Mucosa of descending colon (tissue), 3 donors: ENCODE data around the gene RILP. TPM values are rescaled to one million over a fixed set of nuclear protein-coding genes. Genes with fewer than 3 reads are reported as not detected.
"Not testable (repeated sequence)": the region's sequence is repeated elsewhere in the genome, so short reads cannot be mapped to it uniquely, and the experiment has no call there.

Source experiments
- ATAC-seq: fragments of 200-7000 bp; cut with Tn5 transposase; one replicate; pipeline ENCODE4 v1.9.1; 2020; ENCODE audit warnings: mild to moderate bottlenecking, moderate library complexity
- DNase-seq, 3 donors: peaks; one replicate each; pipeline ENCODE4 v3.0.0-alpha.2; 2020
- H3K36me3 ChIP-seq: fragments of 200-600 bp; one replicate; pipeline ENCODE4 v1.8.0; 2021; ENCODE audit warnings: low read depth, mild to moderate bottlenecking
- H3K4me1 ChIP-seq: fragments of 200-600 bp; one replicate; pipeline ENCODE4 v1.8.0; 2021; ENCODE audit warnings: low read depth, mild to moderate bottlenecking
- H3K4me3 ChIP-seq: fragments of 200-600 bp; one replicate; pipeline ENCODE4 v1.8.0; 2021; ENCODE audit warnings: mild to moderate bottlenecking
- H3K9me3 ChIP-seq: fragments of 200-600 bp; one replicate; pipeline ENCODE4 v1.8.0; 2021; ENCODE audit warnings: mild to moderate bottlenecking
- CTCF ChIP-seq: fragments of 200-600 bp; IDR thresholded peaks from one replicate; pipeline ENCODE4 v1.8.0; 2022; ENCODE audit warnings: antibody characterized with exemption, mild to moderate bottlenecking
- intact Hi-C, 2 donors: fragments of 100-400 bp; cut with DNase I in 1 of 2; cut with micrococcal nuclease in 1 of 2; formaldehyde crosslinking; loops; one replicate each; pipeline versions ENCODE4 v1.11.0 to v1.11.1; 2022; cut with DNase I, micrococcal nuclease
- total RNA-seq, 3 donors: library from RNA; stranded (reverse); fragmentation: NEBNext Ultra II Directional in 2 of 3; extraction: Animal tissue kit (Norgen Biotek cat#: 25700) in 2 of 3; gene quantifications; one replicate each; pipeline versions ENCODE4 v1.2.1 to v1.2.4, GENCODE V29; 2021 to 2023
- donor health status: DM: no; HTN: no; CAD: no; lungs with moderate emphysema.
- donor health status: DM: no; HTN: no; CAD: no.
- donor health status: DM: no; HTN: yes; CAD: no.

Gene RILP
- total RNA-seq, 3 donors from 2014 or later: 33.3 to 71.6 (median 41.0) TPM

DNA sequence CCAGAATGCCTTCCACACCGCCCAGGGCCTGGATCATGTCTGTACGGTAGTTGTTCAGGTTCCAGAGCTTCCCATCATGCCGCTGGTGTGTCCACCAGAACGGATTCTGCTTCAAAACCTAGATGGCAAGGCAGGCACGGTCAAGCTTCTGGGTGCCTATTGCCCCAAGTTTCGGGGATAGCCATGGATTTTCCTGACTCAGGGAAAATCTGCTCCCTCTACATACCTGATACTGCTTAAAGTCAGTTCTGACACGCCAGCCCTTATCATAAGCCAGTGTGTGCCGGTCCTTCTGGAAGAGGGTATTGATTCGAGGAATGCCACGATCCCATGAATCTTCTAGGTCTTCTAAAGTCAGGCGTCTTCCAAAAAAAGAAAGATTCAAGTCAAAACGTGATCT, 11.4 kb upstream of the RILP start:
- no peaks in the 10 kb centered on the region for H3K9me3 ChIP-seq
- intact Hi-C loops: loop anchor here in 1 of 2 donors (10.0 kb wide), 1 partner anchor 204 kb away; no protein-coding TSS in a partner anchor
- ATAC-seq (no peak), DNase-seq (no peak)
- no peak overlapping the region for H3K4me3 ChIP-seq
- TF ChIP-seq CTCF: no peak
- H3K4me1 ChIP-seq: no peaks in the 10 kb centered on the region
- H3K36me3 ChIP-seq: peaks cover 30% of the 10 kb centered on the region

GRCh38 chr17:1658100-1658499, 8.4 kb upstream of the RILP start:
- no peak for DNase-seq
- H3K9me3 ChIP-seq: no peaks in the 10 kb centered on the region
- no peak overlapping the region for H3K4me3 ChIP-seq
- no peak for TF ChIP-seq CTCF
- no peaks in the 10 kb centered on the region for H3K4me1 ChIP-seq
- intact Hi-C loops: no loop called here
- H3K36me3 ChIP-seq: peaks cover 41% of the 10 kb centered on the region
- ATAC-seq: no peak

GRCh38 chr17:1653735-1654134, 4.1 kb upstream of the RILP start:
- no peak for TF ChIP-seq CTCF
- intact Hi-C loops: no loop called here
- Histone ChIP-seq H3K36me3 (peaks cover 28% of the 10 kb centered on the region), H3K4me3 (no peak overlapping the region), H3K9me3 (no peaks in the 10 kb centered on the region), H3K4me1 (peaks cover 18% of the 10 kb centered on the region)
- ATAC-seq (no peak), DNase-seq (peak in 1 of 3 donors; percentile 29)

DNA sequence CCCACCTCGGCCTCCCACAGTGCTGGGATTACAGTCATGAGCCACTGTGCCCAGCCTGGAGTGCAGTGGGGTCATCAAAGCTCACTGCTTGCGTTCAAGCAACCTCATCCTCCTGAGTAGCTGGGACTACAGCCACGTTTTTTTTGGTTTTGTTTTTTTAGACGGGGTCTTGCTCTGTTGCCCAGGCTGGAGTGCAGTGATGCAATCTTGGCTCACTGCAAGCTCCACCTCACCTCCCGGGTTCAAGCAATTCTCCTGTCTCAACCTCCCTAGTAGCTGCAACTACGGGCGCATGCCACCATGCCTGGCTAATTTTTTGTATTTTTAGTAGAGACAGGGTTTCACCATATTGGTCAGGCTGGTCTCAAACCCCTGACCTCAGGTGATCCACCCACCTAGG, 3.1 kb upstream of the RILP start:
- Histone ChIP-seq H3K4me1 (peaks cover 25% of the 10 kb centered on the region), H3K36me3 (peaks cover 28% of the 10 kb centered on the region)
- intact Hi-C loops, H3K9me3 ChIP-seq, H3K4me3 ChIP-seq, ATAC-seq: not testable (repeated sequence)
- peak in 1 of 3 donors; percentile 10 for DNase-seq

DNA sequence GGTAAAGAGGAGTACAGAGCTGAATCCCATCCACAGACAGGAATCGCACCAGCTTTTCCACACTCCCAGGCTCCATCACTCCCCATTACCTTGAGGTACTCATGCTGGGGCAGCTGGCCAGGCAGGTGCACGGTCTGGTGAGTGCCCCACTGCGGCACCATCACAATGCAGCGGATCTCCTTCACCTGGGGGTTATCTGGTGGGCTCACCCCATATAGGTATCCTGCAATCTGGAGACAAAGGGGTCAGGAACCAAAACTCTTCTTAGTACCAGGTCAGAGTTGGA, 1.8 kb upstream of the RILP start:
- Histone ChIP-seq H3K9me3 (no peaks in the 10 kb centered on the region), H3K4me1 (peaks cover 31% of the 10 kb centered on the region), H3K36me3 (peaks cover 25% of the 10 kb centered on the region), H3K4me3 (no peak overlapping the region)
- intact Hi-C loops: no loop called here
- ATAC-seq (no peak), DNase-seq (peak in 1 of 3 donors; percentile 50)
- no peak for TF ChIP-seq CTCF

GRCh38 chr17:1650731-1651558, 1.3 kb upstream of the RILP start:
- Histone ChIP-seq H3K4me1 (peaks cover 31% of the 10 kb centered on the region), H3K4me3 (no peak overlapping the region), H3K36me3 (peaks cover 25% of the 10 kb centered on the region), H3K9me3 (no peaks in the 10 kb centered on the region)
- ATAC-seq (peak; percentile 14), DNase-seq (peak; percentile 72 to 79 (median 73))
- TF ChIP-seq CTCF: no peak
- intact Hi-C loops: no loop called here
